ENCODE results near the gene FMNL2.

GRCh38 chr2:152518641-152519580, 183.9 kb downstream of the FMNL2 start:
- TF ChIP-seq POLR2AphosphoS5 (IDR thresholded peaks at IDR 0.05; ENCODE audit: borderline replicate concordance, low read depth, low read length), result no peak
- no peak for TF ChIP-seq FOXP2 (optimal IDR thresholded peaks at IDR 0.05; ENCODE audit: control extremely low read depth, extremely low read length, insufficient read depth)
